ENCODE results near the gene FOXL2. TPM values are rescaled to one million over a fixed set of nuclear protein-coding genes. Genes with fewer than 3 reads are reported as not detected.

The FOXL2 gene
- total and polyA plus RNA-seq, 10 of the 15 experiments (the other 5 are each of a cell fraction or from before 2014, with no cell fraction given), result not detected

GRCh38 chr3:138972941-138973340 is 26.0 kb upstream of the FOXL2 start:
- no peaks in the 10 kb centered on the region for H3K9me3 ChIP-seq (replicated peaks; ENCODE audit: control insufficient read depth, insufficient read depth, low read length)
- no peaks in the 10 kb centered on the region for H4K20me1 ChIP-seq (ENCODE audit: control insufficient read depth, insufficient read depth)
- no peak for FAIRE-seq
- ATAC-seq, result no peak
- H3K79me2 ChIP-seq (ENCODE audit: control insufficient read depth, insufficient read depth, low read length), result no peaks in the 10 kb centered on the region
- 26% methylated on average over 5 of the region's 5 CpGs for WGBS (ENCODE audit: insufficient coverage, insufficient replicate concordance, low lambda C conversion rate, missing lambda C conversion rate)
- POLR2A ChIA-PET, result no interaction called here
- in situ Hi-C loops (cut with MboI) (no loop called here), intact Hi-C loops (cut with micrococcal nuclease; ENCODE audit: unreplicated experiment) (no loop called here)
- RAD21 ChIA-PET (ENCODE audit: unreplicated experiment), result no interaction called here
- H2AFZ ChIP-seq (ENCODE audit: control insufficient read depth, low read depth, low read length), result no peak overlapping the region
- no TSS peak for BruUV-seq (replicated peaks)
- no peak overlapping the region for H3K9ac ChIP-seq (ENCODE audit: control insufficient read depth, insufficient read depth, low read length)
- no peaks in the 10 kb centered on the region for H3K4me1 ChIP-seq (ENCODE audit: control insufficient read depth, insufficient read depth, low read length)
- CTCF ChIA-PET, result interaction anchor here (0.6 to 1.2 kb wide), 2 partner anchors 20 to 37 kb away, joined by 4 read pairs; no protein-coding TSS in a partner anchor
- H3K4me2 ChIP-seq (ENCODE audit: control insufficient read depth, insufficient read depth), result no peak overlapping the region
- TF ChIP-seq KAT2A (conservative IDR thresholded peaks at IDR 0.05; ENCODE audit: control insufficient read depth, low read depth, low read length) (no peak), RELB (IDR thresholded peaks at IDR 0.05; ENCODE audit: low read depth) (no peak), SMARCA5 (IDR thresholded peaks at IDR 0.05) (no peak), PBX3 (IDR thresholded peaks at IDR 0.05; ENCODE audit: insufficient replicate concordance, low read depth, low read length) (no peak), IRF5 (IDR thresholded peaks at IDR 0.05; ENCODE audit: borderline replicate concordance) (no peak), NRF1 (conservative IDR thresholded peaks at IDR 0.05; ENCODE audit: low read depth, low read length) (no peak), ZBTB33 (IDR thresholded peaks at IDR 0.05) (no peak), IRF4 (IDR thresholded peaks at IDR 0.05; ENCODE audit: low read depth, low read length) (no peak)
- no peak overlapping the region for H3K4me3 ChIP-seq
- H3K27me3 ChIP-seq (replicated peaks in 1 of 2; ENCODE audit: control insufficient read depth in 2 of 2, insufficient read depth in 2 of 2, low read length in 1 of 2), result no peaks in the 10 kb centered on the region
- H3K36me3 ChIP-seq (ENCODE audit: control insufficient read depth in 2 of 2, insufficient read depth in 2 of 2, low read length in 1 of 2), result no peaks in the 10 kb centered on the region
- SMC1A ChIA-PET (ENCODE audit: uncharacterized antibody, unreplicated experiment), result interaction anchor here (0.6 kb wide), 1 partner anchor 1443 kb away, joined by 3 read pairs; no protein-coding TSS in a partner anchor
- DNase-seq (ENCODE audit: low read depth, low spot score), result no peak
- H3K27ac ChIP-seq (ENCODE audit: control insufficient read depth, insufficient read depth), result no peak overlapping the region
